Measurements from ENCODE around the gene HOXB4.

DNA sequence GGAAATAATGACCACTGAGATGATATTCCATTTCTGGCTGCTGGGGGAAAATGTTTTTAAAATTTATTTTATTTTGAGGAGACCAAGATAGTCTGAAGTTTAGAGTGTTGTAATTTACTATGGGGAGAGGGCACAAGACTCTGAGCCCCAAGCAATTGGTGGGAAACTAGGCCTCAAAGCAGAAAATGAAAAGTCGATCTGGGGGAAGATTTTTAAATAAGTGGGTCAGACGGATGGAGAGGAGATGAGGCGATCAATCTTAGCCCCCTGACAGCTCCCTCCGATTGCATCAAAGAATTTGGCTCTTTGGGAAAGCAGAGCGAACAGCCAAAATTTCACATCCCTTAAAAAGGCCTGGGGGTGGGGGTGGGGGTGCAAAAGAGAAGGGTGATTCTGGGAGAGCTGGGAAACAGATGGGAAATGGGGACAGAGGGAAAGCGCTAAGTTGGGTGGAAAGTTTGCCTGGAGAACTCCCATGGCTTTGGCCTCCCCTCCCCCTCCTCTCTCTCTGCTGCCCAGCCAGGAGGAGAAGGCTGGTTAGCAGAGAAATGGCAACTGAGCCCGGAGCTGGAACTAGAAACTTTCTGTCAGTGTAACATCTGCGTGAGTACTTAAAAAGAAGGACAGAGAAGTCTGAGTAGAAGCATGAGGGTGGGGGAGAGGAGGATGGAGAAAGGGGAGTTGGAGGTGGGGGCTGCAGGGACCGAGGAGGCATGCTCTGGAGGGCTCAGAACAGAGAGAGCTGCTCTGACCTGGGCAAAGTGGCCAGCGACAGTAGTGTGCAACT lies 31.8 kb downstream of the HOXB4 start:
- TF ChIP-seq, protein P1, sequence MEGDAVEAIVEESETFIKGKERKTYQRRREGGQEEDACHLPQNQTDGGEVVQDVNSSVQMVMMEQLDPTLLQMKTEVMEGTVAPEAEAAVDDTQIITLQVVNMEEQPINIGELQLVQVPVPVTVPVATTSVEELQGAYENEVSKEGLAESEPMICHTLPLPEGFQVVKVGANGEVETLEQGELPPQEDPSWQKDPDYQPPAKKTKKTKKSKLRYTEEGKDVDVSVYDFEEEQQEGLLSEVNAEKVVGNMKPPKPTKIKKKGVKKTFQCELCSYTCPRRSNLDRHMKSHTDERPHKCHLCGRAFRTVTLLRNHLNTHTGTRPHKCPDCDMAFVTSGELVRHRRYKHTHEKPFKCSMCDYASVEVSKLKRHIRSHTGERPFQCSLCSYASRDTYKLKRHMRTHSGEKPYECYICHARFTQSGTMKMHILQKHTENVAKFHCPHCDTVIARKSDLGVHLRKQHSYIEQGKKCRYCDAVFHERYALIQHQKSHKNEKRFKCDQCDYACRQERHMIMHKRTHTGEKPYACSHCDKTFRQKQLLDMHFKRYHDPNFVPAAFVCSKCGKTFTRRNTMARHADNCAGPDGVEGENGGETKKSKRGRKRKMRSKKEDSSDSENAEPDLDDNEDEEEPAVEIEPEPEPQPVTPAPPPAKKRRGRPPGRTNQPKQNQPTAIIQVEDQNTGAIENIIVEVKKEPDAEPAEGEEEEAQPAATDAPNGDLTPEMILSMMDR (IDR thresholded peaks at IDR 0.05) = no peak
- no peak for TF ChIP-seq POLR2A (IDR thresholded peaks at IDR 0.05)
- no peak for TF ChIP-seq POLR2AphosphoS5 (IDR thresholded peaks at IDR 0.05)

All from prostate gland (tissue), 2 donors.